Activated T-cell treated with anti-CD3 and anti-CD28 coated beads, Interleukin-2, amount 50 U/mL, for 72 hours (primary cell): Measurements from ENCODE around the gene SPTBN1. TPM values are rescaled to one million over a fixed set of nuclear protein-coding genes. Genes with fewer than 3 reads are reported as not detected.

Source experiments
- ATAC-seq, 2 donors: fragments of 150-1000 bp; cut with Tn5 transposase; replicated peaks in 1 of 2; 2 replicates each; pipeline ENCODE4 v1.10.0; 2021; ENCODE audit warnings: moderate library complexity in 2 of 2, mild to moderate bottlenecking in 1 of 2
- DNase-seq, 2 donors: peaks; one replicate each; pipeline ENCODE4 v3.0.0; 2021 to 2022; ENCODE audit warnings: mixed read lengths in 1 of 2
- H3K27ac Mint-ChIP-seq: one replicate; pipeline ENCODE4 v1.8.0; 2022; ENCODE audit warnings: mild to moderate bottlenecking, moderate library complexity, mixed read lengths
- H3K27me3 Mint-ChIP-seq: one replicate; pipeline ENCODE4 v1.8.0; 2022; ENCODE audit warnings: low read depth, mixed read lengths
- H3K36me3 Mint-ChIP-seq, 2 donors: one replicate each; pipeline ENCODE4 v1.8.0; 2022; ENCODE audit warnings: mixed read lengths in 2 of 2, mild to moderate bottlenecking in 1 of 2; ENCODE audit not compliant: insufficient read depth in 2 of 2
- H3K4me1 Mint-ChIP-seq: one replicate; pipeline ENCODE4 v1.8.0; 2022; ENCODE audit warnings: low read depth, mixed read lengths
- H3K4me3 Mint-ChIP-seq, 2 donors: one replicate each; pipeline ENCODE4 v1.8.0; 2022; ENCODE audit warnings: mild to moderate bottlenecking in 2 of 2, mixed read lengths in 2 of 2, moderate library complexity in 2 of 2
- H3K9me3 Mint-ChIP-seq, 2 donors: one replicate each; pipeline ENCODE4 v1.8.0; 2022; ENCODE audit warnings: mixed read lengths in 2 of 2
- total RNA-seq, 2 donors: library from RNA; stranded (reverse); gene quantifications; one replicate each; pipeline ENCODE4 v1.2.3, GENCODE V29; 2022

Gene SPTBN1
- total RNA-seq, 2 donors from 2014 or later: 120 to 136 TPM

GRCh38 chr2:54549917-54550518 lies 93.9 kb downstream of the SPTBN1 start:
- ATAC-seq (no peak), DNase-seq (no peak)
- Mint-ChIP-seq H3K27ac (no peak overlapping the region), H3K4me3 (no peak overlapping the region), H3K4me1 (peaks cover 48% of the 10 kb centered on the region), H3K36me3 (no peaks in the 10 kb centered on the region), H3K9me3 (peaks cover 0 to 3% of the 10 kb centered on the region in 2 donors), H3K27me3 (no peaks in the 10 kb centered on the region)

- H3K27me3 Mint-ChIP-seq: no peaks in the 10 kb centered on the region
- peaks cover 0 to 3% of the 10 kb centered on the region in 2 donors for H3K9me3 Mint-ChIP-seq
- no peak for ATAC-seq
- peaks cover 52% of the 10 kb centered on the region for H3K4me1 Mint-ChIP-seq
- H3K4me3 Mint-ChIP-seq: no peak overlapping the region
- DNase-seq: no peak
- no peak overlapping the region for H3K27ac Mint-ChIP-seq
- H3K36me3 Mint-ChIP-seq: no peaks in the 10 kb centered on the region
Measured at GRCh38 chr2:54550547-54550946, 94.4 kb downstream of the SPTBN1 start.

GRCh38 chr2:54551123-54551756 lies 95.1 kb downstream of the SPTBN1 start:
- H3K4me1 Mint-ChIP-seq: peaks cover 52% of the 10 kb centered on the region
- DNase-seq (no peak), ATAC-seq (no peak)
- no peak overlapping the region for H3K4me3 Mint-ChIP-seq
- H3K36me3 Mint-ChIP-seq: no peaks in the 10 kb centered on the region
- no peaks in the 10 kb centered on the region for H3K27me3 Mint-ChIP-seq
- H3K9me3 Mint-ChIP-seq: peaks cover 0 to 3% of the 10 kb centered on the region in 2 donors
- H3K27ac Mint-ChIP-seq: no peak overlapping the region

GRCh38 chr2:54553075-54553474 lies 96.9 kb downstream of the SPTBN1 start:
- H3K4me3 Mint-ChIP-seq: no peak overlapping the region
- ATAC-seq (no peak), DNase-seq (no peak)
- no peak overlapping the region for H3K27ac Mint-ChIP-seq
- no peaks in the 10 kb centered on the region for H3K36me3 Mint-ChIP-seq
- H3K27me3 Mint-ChIP-seq: no peaks in the 10 kb centered on the region
- peaks cover 0 to 3% of the 10 kb centered on the region in 2 donors for H3K9me3 Mint-ChIP-seq
- H3K4me1 Mint-ChIP-seq: peaks cover 57% of the 10 kb centered on the region

GRCh38 chr2:54553775-54554174 lies 97.6 kb downstream of the SPTBN1 start:
- Mint-ChIP-seq H3K36me3 (no peaks in the 10 kb centered on the region), H3K9me3 (peaks cover 0 to 3% of the 10 kb centered on the region in 2 donors)

GRCh38 chr2:54555318-54555837 lies 99.3 kb downstream of the SPTBN1 start:
- no peak for DNase-seq
- Mint-ChIP-seq H3K9me3 (no peaks in the 10 kb centered on the region), H3K36me3 (peaks cover 5 to 14% of the 10 kb centered on the region in 2 donors), H3K27me3 (no peaks in the 10 kb centered on the region), H3K4me1 (peaks cover 51% of the 10 kb centered on the region), H3K27ac (no peak overlapping the region), H3K4me3 (no peak overlapping the region)
- ATAC-seq: no peak

More at GRCh38 chr2:54553775-54554174, 97.6 kb downstream of the SPTBN1 start:
- Mint-ChIP-seq H3K27me3 (no peaks in the 10 kb centered on the region), H3K27ac (no peak overlapping the region), H3K4me3 (no peak overlapping the region), H3K4me1 (peaks cover 53% of the 10 kb centered on the region)
- ATAC-seq: peak; percentile 29 to 43
- no peak for DNase-seq

GRCh38 chr2:54556621-54557121 lies 100.5 kb downstream of the SPTBN1 start:
- Mint-ChIP-seq H3K4me3 (peak overlapping the region; percentile 94 to 96), H3K36me3 (peaks cover 8 to 20% of the 10 kb centered on the region in 2 donors), H3K4me1 (peaks cover 61% of the 10 kb centered on the region), H3K27ac (peak overlapping the region; percentile 21), H3K27me3 (no peaks in the 10 kb centered on the region), H3K9me3 (no peaks in the 10 kb centered on the region)
- no peak for ATAC-seq
- DNase-seq: no peak

GRCh38 chr2:54557211-54557600 lies 101.1 kb downstream of the SPTBN1 start:
- Mint-ChIP-seq H3K9me3 (no peaks in the 10 kb centered on the region), H3K4me3 (peak overlapping the region; percentile 94 to 96), H3K27ac (peak overlapping the region; percentile 47), H3K36me3 (peaks cover 13 to 23% of the 10 kb centered on the region in 2 donors), H3K4me1 (peaks cover 67% of the 10 kb centered on the region), H3K27me3 (no peaks in the 10 kb centered on the region)
- ATAC-seq: no peak
- no peak for DNase-seq

GRCh38 chr2:54557601-54558187 lies 101.6 kb downstream of the SPTBN1 start:
- peaks cover 13 to 23% of the 10 kb centered on the region in 2 donors for H3K36me3 Mint-ChIP-seq
- H3K4me3 Mint-ChIP-seq: peak overlapping the region; percentile 94 to 96
- no peak overlapping the region for H3K27ac Mint-ChIP-seq
- no peaks in the 10 kb centered on the region for H3K27me3 Mint-ChIP-seq
- ATAC-seq (peak; percentile 70 to 78), DNase-seq (peak; percentile 82 to 83)
- H3K4me1 Mint-ChIP-seq: peaks cover 72% of the 10 kb centered on the region
- no peaks in the 10 kb centered on the region for H3K9me3 Mint-ChIP-seq

- H3K36me3 Mint-ChIP-seq: peaks cover 13 to 23% of the 10 kb centered on the region in 2 donors
- H3K4me1 Mint-ChIP-seq: peaks cover 72% of the 10 kb centered on the region
- H3K27me3 Mint-ChIP-seq: no peaks in the 10 kb centered on the region
- DNase-seq: peak; percentile 71 to 77
- no peaks in the 10 kb centered on the region for H3K9me3 Mint-ChIP-seq
- peak overlapping the region; percentile 49 for H3K27ac Mint-ChIP-seq
- peak overlapping the region; percentile 94 to 96 for H3K4me3 Mint-ChIP-seq
- peak; percentile 69 for ATAC-seq
Measured at GRCh38 chr2:54558188-54559005, 102.3 kb downstream of the SPTBN1 start.

- Mint-ChIP-seq H3K36me3 (peaks cover 13 to 23% of the 10 kb centered on the region in 2 donors), H3K27ac (peak overlapping the region; percentile 95), H3K9me3 (no peaks in the 10 kb centered on the region), H3K4me1 (peaks cover 72% of the 10 kb centered on the region), H3K4me3 (peak overlapping the region; percentile 94 to 96), H3K27me3 (no peaks in the 10 kb centered on the region)
- ATAC-seq: peak; percentile 9 to 11
- DNase-seq: no peak
Measured at GRCh38 chr2:54559006-54559445, 102.9 kb downstream of the SPTBN1 start.

- Mint-ChIP-seq H3K4me1 (peaks cover 72% of the 10 kb centered on the region), H3K27me3 (no peaks in the 10 kb centered on the region), H3K36me3 (peaks cover 13 to 24% of the 10 kb centered on the region in 2 donors), H3K4me3 (peak overlapping the region; percentile 94 to 96), H3K9me3 (no peaks in the 10 kb centered on the region), H3K27ac (peak overlapping the region; percentile 95)
- ATAC-seq: no peak
- no peak for DNase-seq
Measured at GRCh38 chr2:54559593-54560145, 103.5 kb downstream of the SPTBN1 start.
